GM10266 (cell line): Measurements from ENCODE around the gene NSUN2.
A peak's percentile ranks its signal among the peaks of the same experiment; 100 is the strongest.

Experiments
- DNase-seq: peaks from one replicate; pipeline ENCODE4 v3.0.0; 2012; ENCODE audit errors: extremely low spot score
- CTCF ChIP-seq: IDR thresholded peaks from 2 replicates; pipeline ENCODE4 v1.5.1; 2012; ENCODE audit warnings: mild to moderate bottlenecking, low read depth; ENCODE audit not compliant: control insufficient read depth, insufficient read depth; ENCODE audit errors: missing control alignments

Gene NSUN2

GRCh38 chr5:6642655-6643054 lies 9.8 kb upstream of the NSUN2 start:
- no peak for DNase-seq
- TF ChIP-seq CTCF: no peak

- TF ChIP-seq CTCF: no peak
- DNase-seq: no peak
These were observed 5.4 kb upstream of the NSUN2 start for GRCh38 chr5:6638236-6638635.

GRCh38 chr5:6637590-6637989 lies 4.7 kb upstream of the NSUN2 start:
- no peak for DNase-seq
- TF ChIP-seq CTCF: no peak

- no peak for DNase-seq
- TF ChIP-seq CTCF: no peak
These were observed 4.2 kb upstream of the NSUN2 start for GRCh38 chr5:6637022-6637421.

GRCh38 chr5:6636293-6636692 lies 3.4 kb upstream of the NSUN2 start:
- DNase-seq: no peak

GRCh38 chr5:6634788-6635430 lies 2.1 kb upstream of the NSUN2 start:
- DNase-seq: no peak
- no peak for TF ChIP-seq CTCF

More at GRCh38 chr5:6636293-6636692, 3.4 kb upstream of the NSUN2 start:
- TF ChIP-seq CTCF: no peak

- TF ChIP-seq CTCF: no peak
- DNase-seq: peak; percentile 58
These were observed 1.5 kb upstream of the NSUN2 start for GRCh38 chr5:6634306-6634705.
